SU-DHL-6 (cell line): ENCODE measurements around the gene SPTAN1.
"Not testable (repeated sequence)": the region's sequence is repeated elsewhere in the genome, so short reads cannot be mapped to it uniquely, and the experiment has no call there.

Experiments used
- H2AFZ ChIP-seq: fragments of 200-600 bp; sonication (generic); 2 replicates; pipeline ENCODE4 v1.6.1; 2014; ENCODE audit warnings: low read depth, mild to moderate bottlenecking, moderate library complexity, mixed read lengths, antibody characterized with exemption, low read length; ENCODE audit not compliant: severe bottlenecking
- H3F3A ChIP-seq: fragments of 200-600 bp; shearing (Covaris generic); 2 replicates; pipeline ENCODE4 v1.6.0; 2016; ENCODE audit warnings: antibody characterized with exemption, mild to moderate bottlenecking; ENCODE audit not compliant: insufficient read depth
- H3K27ac ChIP-seq: fragments of 200-600 bp; sonication (generic); 2 replicates; pipeline ENCODE4 v1.5.1; 2016; ENCODE audit warnings: low read depth, mild to moderate bottlenecking, low read length, moderate library complexity, mixed read lengths
- H3K27me3 ChIP-seq: fragments of 200-600 bp; sonication (generic), shearing (Covaris generic); 2 replicates; pipeline ENCODE4 v1.6.0; 2014; ENCODE audit warnings: mild to moderate bottlenecking, low read length
- H3K36me3 ChIP-seq: fragments of 200-600 bp; sonication (generic); 2 replicates; pipeline ENCODE4 v1.6.1; 2014; ENCODE audit warnings: mild to moderate bottlenecking, low read length, mixed read lengths
- H3K4me2 ChIP-seq: fragments of 300-600, 200-600 bp; shearing (Covaris generic), sonication (generic); 2 replicates; pipeline ENCODE4 v1.6.0; 2014; ENCODE audit warnings: low read length, low read depth, mild to moderate bottlenecking; ENCODE audit not compliant: poor library complexity, severe bottlenecking
- H3K4me3 ChIP-seq: fragments of 200-600 bp; sonication (generic); 2 replicates; pipeline ENCODE4 v1.5.1; 2014; ENCODE audit warnings: antibody characterized with exemption, low read length, mild to moderate bottlenecking, mixed read lengths; ENCODE audit not compliant: insufficient read depth, poor library complexity, severe bottlenecking
- H3K79me2 ChIP-seq: fragments of 200-600 bp; sonication (generic); 2 replicates; pipeline ENCODE4 v1.6.1; 2014; ENCODE audit warnings: mild to moderate bottlenecking, low read length, moderate library complexity; ENCODE audit not compliant: insufficient read depth
- H3K9ac ChIP-seq: fragments of 200-600 bp; sonication (generic); 2 replicates; pipeline ENCODE4 v1.7.0; 2014; ENCODE audit warnings: mild to moderate bottlenecking, low read length
- H3K9me2 ChIP-seq: fragments of 200-600 bp; sonication (generic); replicated peaks from 2 replicates; pipeline ENCODE4 v1.6.1; 2014; ENCODE audit warnings: low read length; ENCODE audit not compliant: insufficient read depth
- H3K9me3 ChIP-seq: fragments of 200-600 bp; sonication (generic); 2 replicates; pipeline ENCODE4 v1.6.1; 2014; ENCODE audit warnings: low read length, mixed read lengths; ENCODE audit not compliant: insufficient read depth
- H4K20me1 ChIP-seq: fragments of 200-600 bp; sonication (generic); 2 replicates; pipeline ENCODE4 v1.6.1; 2014; ENCODE audit warnings: low read depth, mild to moderate bottlenecking, antibody characterized with exemption, low read length, moderate library complexity, mixed read lengths
- CTCF ChIP-seq: fragments of 200-600 bp; sonication (generic); IDR thresholded peaks from one replicate; pipeline ENCODE4 v1.5.1; 2017; ENCODE audit warnings: antibody characterized with exemption, mild to moderate bottlenecking, low read length, moderate library complexity; ENCODE audit not compliant: insufficient read depth, poor library complexity, severe bottlenecking
- EZH2phosphoT487 ChIP-seq: fragments of 200-600 bp; sonication (generic), shearing (Covaris generic); conservative IDR thresholded peaks from 2 replicates; pipeline ENCODE4 v1.6.1; 2018; ENCODE audit warnings: mild to moderate bottlenecking, antibody characterized with exemption, low read length, moderate library complexity, mixed read lengths

Gene SPTAN1

DNA sequence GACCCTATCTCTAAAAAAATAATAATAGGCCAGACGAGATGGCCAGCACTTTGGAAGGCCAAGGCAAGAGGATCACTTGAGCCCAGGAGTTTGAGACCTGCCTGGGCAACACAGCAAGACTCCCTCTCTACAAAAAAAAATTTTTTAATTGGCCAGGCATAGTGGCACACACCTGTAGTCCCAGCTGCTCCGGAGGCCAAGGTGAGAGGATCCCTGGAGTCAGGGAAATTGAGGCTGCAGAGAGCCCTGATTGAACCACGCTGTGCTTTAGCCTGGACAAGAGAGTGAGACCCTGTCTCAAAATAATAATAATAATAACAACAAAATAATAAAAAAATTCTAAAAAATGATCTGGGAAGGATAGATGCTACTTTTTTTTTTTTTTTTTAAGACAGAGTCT, 105.4 kb downstream of the SPTAN1 start:
- peaks cover 24% of the 10 kb centered on the region; the same call in 1 of the 2 replicates for H3F3A ChIP-seq
- no peaks in the 10 kb centered on the region for H4K20me1 ChIP-seq
- no peaks in the 10 kb centered on the region for H3K9me2 ChIP-seq
- 0 out of 2 replicates have a peak, but pooled peaks cover 3% of the 10 kb centered on the region for H3K79me2 ChIP-seq
- H3K4me2 ChIP-seq, result no peak overlapping the region
- no peaks in the 10 kb centered on the region for H3K9me3 ChIP-seq
- H3K4me3 ChIP-seq, result no peak overlapping the region
- H2AFZ ChIP-seq, result no peak overlapping the region
- no peaks in the 10 kb centered on the region for H3K36me3 ChIP-seq
- no peaks in the 10 kb centered on the region for H3K27me3 ChIP-seq
- no peak overlapping the region for H3K27ac ChIP-seq
- TF ChIP-seq EZH2phosphoT487, result no peak
- TF ChIP-seq CTCF, result no peak
- H3K9ac ChIP-seq, result no peak overlapping the region

- not testable (repeated sequence) for H3K4me3 ChIP-seq, H3K27ac ChIP-seq, H3K9ac ChIP-seq, H3K79me2 ChIP-seq, H3K27me3 ChIP-seq, H3K4me2 ChIP-seq, H3K9me3 ChIP-seq, H2AFZ ChIP-seq, H3F3A ChIP-seq, H3K36me3 ChIP-seq, H3K9me2 ChIP-seq, H4K20me1 ChIP-seq
Measured at GRCh38 chr9:128666481-128666941, 114.1 kb downstream of the SPTAN1 start.

DNA sequence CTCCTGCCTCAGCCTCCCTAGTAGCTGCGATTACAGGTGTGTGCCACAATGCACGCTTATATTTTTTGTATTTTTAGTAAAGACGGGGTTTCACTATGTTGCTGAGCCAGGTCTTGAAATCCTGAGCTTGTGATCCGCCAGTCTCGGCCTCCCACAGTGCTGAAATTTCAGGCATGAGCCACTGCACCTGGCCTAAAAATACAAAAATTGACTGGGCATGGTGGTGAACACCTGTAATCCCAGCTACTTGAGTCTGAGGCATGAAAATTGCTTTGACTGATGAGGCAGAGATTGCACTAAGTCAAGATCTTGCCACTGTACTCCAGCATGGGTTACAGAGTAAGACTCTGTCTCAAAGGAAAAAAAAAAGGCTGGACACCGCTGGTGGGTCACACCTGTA, 117.4 kb downstream of the SPTAN1 start:
- Histone ChIP-seq H3K9me2 (no peaks in the 10 kb centered on the region), H3K27ac (no peak overlapping the region), H3K9ac (no peak overlapping the region), H2AFZ (no peak overlapping the region), H3K9me3 (no peaks in the 10 kb centered on the region), H4K20me1 (no peaks in the 10 kb centered on the region), H3K4me2 (no peak overlapping the region), H3F3A (no peaks in the 10 kb centered on the region), H3K36me3 (no peaks in the 10 kb centered on the region), H3K4me3 (no peak overlapping the region), H3K79me2 (no peaks in the 10 kb centered on the region), H3K27me3 (no peaks in the 10 kb centered on the region)
- no peak for TF ChIP-seq EZH2phosphoT487
- TF ChIP-seq CTCF, result no peak

DNA sequence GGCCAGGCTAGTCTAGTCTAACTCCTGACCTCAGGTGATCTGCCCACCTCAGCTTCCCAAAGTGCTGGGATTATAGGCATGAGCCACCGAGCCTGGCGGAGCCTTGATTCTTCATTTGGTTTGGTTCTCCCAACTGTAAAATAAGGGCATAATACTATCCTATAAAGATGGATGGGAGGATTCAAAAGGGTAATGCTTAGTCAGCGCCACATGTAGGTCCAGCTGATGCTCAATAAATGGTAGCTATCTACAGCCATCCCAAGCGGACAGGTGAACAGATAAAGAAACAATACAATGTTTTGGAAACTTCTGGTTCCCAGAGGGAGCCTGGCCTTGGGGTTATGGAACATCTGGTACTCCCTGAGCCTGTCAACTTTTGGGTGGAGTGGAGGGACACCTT, 123.0 kb downstream of the SPTAN1 start:
- no peaks in the 10 kb centered on the region for H3K9me3 ChIP-seq
- TF ChIP-seq EZH2phosphoT487, result no peak
- 0 out of 2 replicates have a peak, but pooled peaks cover 4% of the 10 kb centered on the region for H3F3A ChIP-seq
- H4K20me1 ChIP-seq, result no peaks in the 10 kb centered on the region
- H3K27me3 ChIP-seq, result no peaks in the 10 kb centered on the region
- no peak overlapping the region for H3K4me3 ChIP-seq
- H3K4me2 ChIP-seq, result no peak overlapping the region
- no peaks in the 10 kb centered on the region for H3K9me2 ChIP-seq
- peaks cover 6% of the 10 kb centered on the region for H3K79me2 ChIP-seq
- H3K36me3 ChIP-seq, result no peaks in the 10 kb centered on the region
- no peak overlapping the region for H3K9ac ChIP-seq
- H3K27ac ChIP-seq, result no peak overlapping the region
- H2AFZ ChIP-seq, result no peak overlapping the region
